ENCODE measurements around the gene NMT1. TPM values are rescaled to one million over a fixed set of nuclear protein-coding genes. Genes with fewer than 3 reads are reported as not detected.

The NMT1 gene
- total and polyA plus RNA-seq, 4 donors = 27.0 to 83.7 (median 42.6) TPM

DNA sequence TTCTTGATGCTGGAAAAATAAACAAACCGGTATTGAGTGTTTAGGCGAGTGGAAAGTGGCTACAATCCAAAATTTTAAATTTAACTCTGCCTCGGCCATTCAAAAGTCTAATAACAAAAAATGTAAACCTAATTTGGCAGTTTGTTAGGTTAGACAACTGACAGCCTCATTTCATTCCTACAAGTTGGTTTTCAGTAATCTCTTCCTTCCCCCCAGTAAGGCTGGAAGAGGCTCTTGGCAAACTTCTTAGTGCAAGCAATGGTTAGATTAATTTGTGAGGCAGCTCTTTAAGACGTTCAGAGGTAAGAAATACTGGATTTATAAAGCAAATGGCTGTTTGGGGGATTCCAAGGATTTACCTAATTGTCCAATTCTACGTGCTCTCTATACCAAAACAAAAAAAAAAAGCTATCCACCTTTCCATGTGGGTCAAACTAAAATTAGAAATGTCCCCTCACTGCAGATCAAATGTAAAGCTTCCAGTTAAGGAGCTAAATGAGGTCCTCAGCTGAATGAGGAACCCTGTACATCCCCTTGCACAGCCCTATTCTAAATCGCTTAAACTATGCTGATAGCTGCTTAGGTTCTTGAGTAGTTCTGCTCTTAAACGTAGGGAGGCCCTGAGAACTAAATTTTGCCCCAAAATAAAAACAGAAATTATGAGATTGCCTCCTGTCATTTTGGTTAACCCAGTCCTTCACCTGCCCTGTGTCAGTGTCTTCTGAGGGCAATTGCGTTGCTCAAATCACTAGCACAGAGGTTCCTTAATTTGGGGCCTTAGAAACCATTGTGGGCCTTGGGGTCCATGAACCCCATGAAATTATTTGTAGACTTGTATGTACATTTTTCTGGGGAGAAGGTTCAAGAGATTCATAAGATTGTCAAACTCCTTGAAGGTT lies 90.0 kb downstream of the NMT1 start:
- TF ChIP-seq EGR1 (IDR thresholded peaks at IDR 0.05; ENCODE audit: low read depth in 2 of 2) = no peak
- TF ChIP-seq SP1 (IDR thresholded peaks at IDR 0.05) = no peak
- no peak for TF ChIP-seq ATF3 (IDR thresholded peaks at IDR 0.05)
- no peak for TF ChIP-seq CTCF (IDR thresholded peaks at IDR 0.05; ENCODE audit: low read depth, low read length, missing input control)
- no peak for TF ChIP-seq FOXA1 (IDR thresholded peaks at IDR 0.05)
- TF ChIP-seq NR2F2 (IDR thresholded peaks at IDR 0.05) = no peak
- no peak for TF ChIP-seq RXRA (IDR thresholded peaks at IDR 0.05)
- Histone ChIP-seq H3K4me3 (ENCODE audit: low read depth in 1 of 3, low read length in 3 of 3) (peak overlapping the region; percentile 1 to 92 (median 67)), H3K27ac (ENCODE audit: low read depth in 1 of 2, low read length in 2 of 2) (peak overlapping the region; percentile 21 to 40), H3K9ac (ENCODE audit: low read depth in 1 of 2, low read length in 2 of 2) (peak overlapping the region; percentile 10 to 42), H3K27me3 (ENCODE audit: control insufficient read depth in 4 of 4, insufficient read depth in 4 of 4, low read length in 3 of 4) (no peaks in the 10 kb centered on the region), H3K4me1 (ENCODE audit: control insufficient read depth in 4 of 4, insufficient read depth in 4 of 4, low read length in 3 of 4) (peaks cover 2 to 38% (median 31%) of the 10 kb centered on the region in 4 donors), H3K36me3 (ENCODE audit: control insufficient read depth in 4 of 4, insufficient read depth in 3 of 4, low read depth in 1 of 4, low read length in 3 of 4) (no peaks in the 10 kb centered on the region), H3K9me3 (ENCODE audit: control insufficient read depth in 4 of 4, low read length in 3 of 4) (no peaks in the 10 kb centered on the region)
- WGBS = 28% methylated on average over 8 of the region's 8 CpGs
- DNase-seq (ENCODE audit: low spot score) = no peak

DNA sequence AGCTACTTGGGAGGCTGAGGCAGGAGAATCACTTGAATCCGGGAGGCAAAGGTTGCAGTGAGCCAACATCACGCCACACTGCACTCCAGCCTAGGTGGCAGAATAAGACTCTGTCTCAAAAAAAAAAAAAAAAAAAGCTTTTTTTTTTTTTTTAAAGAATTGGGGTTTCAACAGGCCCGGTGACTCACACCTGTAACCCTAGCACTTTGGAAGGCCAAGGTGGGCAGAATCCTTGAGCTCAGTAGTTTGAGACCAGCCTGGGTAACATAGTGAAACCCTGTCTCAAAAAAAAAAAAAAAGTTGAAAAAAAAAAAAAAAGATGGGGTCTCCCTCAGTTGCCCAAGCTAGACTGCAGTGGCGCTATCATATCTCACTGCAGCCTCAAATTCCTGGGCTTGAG lies 93.9 kb downstream of the NMT1 start:
- no peak for DNase-seq (ENCODE audit: low spot score)
- peaks cover 0 to 3% (median 0%) of the 10 kb centered on the region in 4 donors for H3K36me3 ChIP-seq (ENCODE audit: control insufficient read depth in 4 of 4, insufficient read depth in 3 of 4, low read depth in 1 of 4, low read length in 3 of 4)
- TF ChIP-seq TAF1 (conservative IDR thresholded peaks at IDR 0.05) = no peak
- TF ChIP-seq ZBTB33 (IDR thresholded peaks at IDR 0.05) = no peak
- no peak for TF ChIP-seq FOXA1 (IDR thresholded peaks at IDR 0.05)
- TF ChIP-seq RXRA (IDR thresholded peaks at IDR 0.05) = no peak
- TF ChIP-seq FOXA2 (IDR thresholded peaks at IDR 0.05) = no peak
- no peak for TF ChIP-seq SP1 (IDR thresholded peaks at IDR 0.05)
- TF ChIP-seq CTCF (IDR thresholded peaks at IDR 0.05; ENCODE audit: low read depth, low read length, missing input control) = no peak
- no peak for TF ChIP-seq JUND (IDR thresholded peaks at IDR 0.05)
- no peak for TF ChIP-seq RAD21 (IDR thresholded peaks at IDR 0.05)
- TF ChIP-seq EGR1 (IDR thresholded peaks at IDR 0.05; ENCODE audit: low read depth in 2 of 2) = no peak
- no peak for TF ChIP-seq HNF4G (IDR thresholded peaks at IDR 0.05)
- TF ChIP-seq, protein P1, sequence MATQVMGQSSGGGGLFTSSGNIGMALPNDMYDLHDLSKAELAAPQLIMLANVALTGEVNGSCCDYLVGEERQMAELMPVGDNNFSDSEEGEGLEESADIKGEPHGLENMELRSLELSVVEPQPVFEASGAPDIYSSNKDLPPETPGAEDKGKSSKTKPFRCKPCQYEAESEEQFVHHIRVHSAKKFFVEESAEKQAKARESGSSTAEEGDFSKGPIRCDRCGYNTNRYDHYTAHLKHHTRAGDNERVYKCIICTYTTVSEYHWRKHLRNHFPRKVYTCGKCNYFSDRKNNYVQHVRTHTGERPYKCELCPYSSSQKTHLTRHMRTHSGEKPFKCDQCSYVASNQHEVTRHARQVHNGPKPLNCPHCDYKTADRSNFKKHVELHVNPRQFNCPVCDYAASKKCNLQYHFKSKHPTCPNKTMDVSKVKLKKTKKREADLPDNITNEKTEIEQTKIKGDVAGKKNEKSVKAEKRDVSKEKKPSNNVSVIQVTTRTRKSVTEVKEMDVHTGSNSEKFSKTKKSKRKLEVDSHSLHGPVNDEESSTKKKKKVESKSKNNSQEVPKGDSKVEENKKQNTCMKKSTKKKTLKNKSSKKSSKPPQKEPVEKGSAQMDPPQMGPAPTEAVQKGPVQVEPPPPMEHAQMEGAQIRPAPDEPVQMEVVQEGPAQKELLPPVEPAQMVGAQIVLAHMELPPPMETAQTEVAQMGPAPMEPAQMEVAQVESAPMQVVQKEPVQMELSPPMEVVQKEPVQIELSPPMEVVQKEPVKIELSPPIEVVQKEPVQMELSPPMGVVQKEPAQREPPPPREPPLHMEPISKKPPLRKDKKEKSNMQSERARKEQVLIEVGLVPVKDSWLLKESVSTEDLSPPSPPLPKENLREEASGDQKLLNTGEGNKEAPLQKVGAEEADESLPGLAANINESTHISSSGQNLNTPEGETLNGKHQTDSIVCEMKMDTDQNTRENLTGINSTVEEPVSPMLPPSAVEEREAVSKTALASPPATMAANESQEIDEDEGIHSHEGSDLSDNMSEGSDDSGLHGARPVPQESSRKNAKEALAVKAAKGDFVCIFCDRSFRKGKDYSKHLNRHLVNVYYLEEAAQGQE (IDR thresholded peaks at IDR 0.05) = no peak
- no peak overlapping the region for H3K9ac ChIP-seq (ENCODE audit: low read depth in 1 of 2, low read length in 2 of 2)
- H3K27ac ChIP-seq (ENCODE audit: low read depth in 1 of 2, low read length in 2 of 2) = no peak overlapping the region
- WGBS = 96% methylated on average over 4 of the region's 4 CpGs
- H3K4me1 ChIP-seq (ENCODE audit: control insufficient read depth in 4 of 4, insufficient read depth in 4 of 4, low read length in 3 of 4) = peaks cover 5 to 41% (median 36%) of the 10 kb centered on the region in 4 donors
- no peaks in the 10 kb centered on the region for H3K27me3 ChIP-seq (ENCODE audit: control insufficient read depth in 4 of 4, insufficient read depth in 4 of 4, low read length in 3 of 4)
- H3K9me3 ChIP-seq (ENCODE audit: control insufficient read depth in 4 of 4, low read length in 3 of 4) = no peaks in the 10 kb centered on the region
- H3K4me3 ChIP-seq (ENCODE audit: low read depth in 1 of 3, low read length in 3 of 3) = no peak overlapping the region
